ENCODE results near the gene POP4. TPM values are rescaled to one million over a fixed set of nuclear protein-coding genes. Genes with fewer than 3 reads are reported as not detected.

POP4 gene
- total and polyA plus RNA-seq, 2 of the 4 experiments (the other 2 are of a cell fraction) = 65.1 to 87.2 TPM

- no peak overlapping the region for H2BK120ac ChIP-seq (ENCODE audit: low read depth, low read length)
- H2AFZ ChIP-seq (replicated peaks; ENCODE audit: low read length, poor library complexity) = no peak overlapping the region
- H4K91ac ChIP-seq (ENCODE audit: insufficient read depth, low read depth, low read length) = no peak overlapping the region
- no peaks in the 10 kb centered on the region for H3K36me3 ChIP-seq (ENCODE audit: control insufficient read depth, insufficient read depth, low read length)
- TF ChIP-seq CTCF (conservative IDR thresholded peaks at IDR 0.05; ENCODE audit: low read depth, low read length) (no peak), RFX5 (IDR thresholded peaks at IDR 0.05; ENCODE audit: low read depth, low read length) (no peak), BHLHE40 (IDR thresholded peaks at IDR 0.05; ENCODE audit: low read depth, low read length) (no peak), SMC3 (IDR thresholded peaks at IDR 0.05; ENCODE audit: low read depth, low read length) (no peak), CHD1 (IDR thresholded peaks at IDR 0.05; ENCODE audit: low read depth, low read length) (no peak), RCOR1 (IDR thresholded peaks at IDR 0.05; ENCODE audit: insufficient replicate concordance, low read length) (no peak), CEBPB (IDR thresholded peaks at IDR 0.05; ENCODE audit: low read depth, low read length) (no peak), NFE2L2 (IDR thresholded peaks at IDR 0.05; ENCODE audit: low read depth, low read length) (no peak), ELK1 (IDR thresholded peaks at IDR 0.05; ENCODE audit: borderline replicate concordance, low read depth, low read length) (no peak), RAD21 (IDR thresholded peaks at IDR 0.05; ENCODE audit: low read length) (no peak), FOS (IDR thresholded peaks at IDR 0.05; ENCODE audit: low read depth, low read length) (no peak)
- no peaks in the 10 kb centered on the region for H3K9me3 ChIP-seq (ENCODE audit: control insufficient read depth, insufficient read depth, low read length)
- H3K9me1 ChIP-seq (ENCODE audit: insufficient read depth, low read length) = no peaks in the 10 kb centered on the region
- no peak overlapping the region for H2BK5ac ChIP-seq (ENCODE audit: low read depth, low read length, poor library complexity, severe bottlenecking)
- no TSS peak for BruUV-seq (replicated peaks)
- no peak overlapping the region for H3K23ac ChIP-seq (ENCODE audit: low read depth, low read length)
- no peak overlapping the region for H3K14ac ChIP-seq (replicated peaks; ENCODE audit: low read depth, low read length)
- no peak overlapping the region for H4K5ac ChIP-seq (ENCODE audit: low read depth, low read length)
- in situ Hi-C loops (cut with MboI; ENCODE audit: low sequenced_read_pairs) = no loop called here
- peaks cover 9% of the 10 kb centered on the region for H3K27me3 ChIP-seq (ENCODE audit: control insufficient read depth, insufficient read depth, low read length)
- H3K79me1 ChIP-seq (ENCODE audit: low read depth in 1 of 2, low read length in 2 of 2) = no peaks in the 10 kb centered on the region
- H3K56ac ChIP-seq (ENCODE audit: extremely low read depth, insufficient read depth, low read length) = no peak overlapping the region
- no peak overlapping the region for H4K8ac ChIP-seq (ENCODE audit: low read depth in 2 of 2, low read length in 2 of 2)
- dilution Hi-C loops (cut with HindIII; ENCODE audit: low sequenced_read_pairs, unreplicated experiment) = no loop called here
- no peak overlapping the region for H3K18ac ChIP-seq (ENCODE audit: low read depth, low read length)
- ChIA-PET CTCF (no interaction called here), POLR2A (ENCODE audit: unreplicated experiment) (no interaction called here)
- H2BK20ac ChIP-seq (ENCODE audit: low read depth, low read length) = no peak overlapping the region
- H2AK5ac ChIP-seq (ENCODE audit: low read depth, low read length) = no peak overlapping the region
- no peaks in the 10 kb centered on the region for H3K4me1 ChIP-seq (ENCODE audit: control insufficient read depth, insufficient read depth, low read length)
- no peak overlapping the region for H3K9ac ChIP-seq (ENCODE audit: low read depth, low read length)
- no peak for ATAC-seq (ENCODE audit: low read depth)
- intact Hi-C loops (cut with micrococcal nuclease) = no loop called here
- no peak overlapping the region for H3K27ac ChIP-seq (ENCODE audit: insufficient read depth, low read length)
- 80% methylated on average over 1 of the region's 7 CpGs; no CpG with 5 or more reads in 1 of the 2 experiments for WGBS, 2 experiments (ENCODE audit: extremely low coverage in 2 of 2, insufficient read length in 1 of 2)
- DNase-seq = no peak
- H4K20me1 ChIP-seq (ENCODE audit: insufficient read depth, low read length) = no peaks in the 10 kb centered on the region
- H3K4me2 ChIP-seq (ENCODE audit: low read depth, low read length) = no peak overlapping the region
- H3K4ac ChIP-seq (ENCODE audit: low read depth, low read length) = no peak overlapping the region
- H2BK15ac ChIP-seq (ENCODE audit: low read depth, low read length) = no peak overlapping the region
- H2AK9ac ChIP-seq (replicated peaks; ENCODE audit: low read depth, low read length, poor library complexity) = no peak overlapping the region
- H3K4me3 ChIP-seq (ENCODE audit: insufficient read depth, low read depth, low read length) = no peak overlapping the region
Measured at GRCh38 chr19:29651622-29652394, 45.7 kb downstream of the POP4 start.
